ENCODE results near the gene ZNF501. TPM values are rescaled to one million over a fixed set of nuclear protein-coding genes. Genes with fewer than 3 reads are reported as not detected.
A peak's percentile ranks its signal among the peaks of the same experiment; 100 is the strongest.

The ZNF501 gene
- total RNA-seq, 1 donor: 7.2 TPM

DNA sequence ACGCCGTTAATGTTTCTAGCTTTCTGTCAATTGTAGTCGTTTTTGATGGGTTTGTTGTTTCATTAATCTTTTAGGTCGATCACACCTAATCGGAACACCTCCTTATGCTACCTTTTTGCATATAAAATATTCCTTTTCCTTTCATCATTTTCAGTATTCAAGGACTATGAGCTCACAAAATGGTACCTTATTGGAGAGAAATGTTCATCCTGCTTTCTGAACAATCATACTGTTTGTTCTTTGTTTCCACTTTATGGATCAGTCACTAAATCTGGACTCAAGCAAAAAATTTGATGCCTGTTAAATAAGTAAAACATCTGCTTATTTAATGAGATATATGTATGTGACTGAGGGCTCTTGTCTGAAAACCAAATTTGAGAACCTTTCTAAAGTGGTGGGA, 33.3 kb downstream of the ZNF501 start:
- Histone ChIP-seq H3K4me3 (ENCODE audit: insufficient read depth, low read length) (peak overlapping the region; percentile 79), H2AFZ (ENCODE audit: low read length) (peak overlapping the region; percentile 94), H4K20me1 (ENCODE audit: insufficient read depth, low read length) (no peaks in the 10 kb centered on the region), H3K27me3 (ENCODE audit: insufficient read depth, low read length) (no peaks in the 10 kb centered on the region), H3K27ac (ENCODE audit: low read depth, low read length) (peak overlapping the region; percentile 24), H3K4me2 (ENCODE audit: insufficient read depth, low read length) (peak overlapping the region; percentile 96), H3K4me1 (ENCODE audit: insufficient read depth, low read length) (peaks cover 7% of the 10 kb centered on the region), H3K9me3 (ENCODE audit: low read depth, low read length) (no peaks in the 10 kb centered on the region), H3K79me2 (ENCODE audit: insufficient read depth, low read length) (peaks cover 58% of the 10 kb centered on the region), H3K36me3 (ENCODE audit: insufficient read depth, low read length) (peaks cover 5% of the 10 kb centered on the region)
- TF ChIP-seq CTCF (IDR thresholded peaks at IDR 0.05; ENCODE audit: extremely low read depth, low read depth, low read length): no peak
- DNase-seq (ENCODE audit: insufficient read length, low spot score, missing footprints): peak; percentile 26

DNA sequence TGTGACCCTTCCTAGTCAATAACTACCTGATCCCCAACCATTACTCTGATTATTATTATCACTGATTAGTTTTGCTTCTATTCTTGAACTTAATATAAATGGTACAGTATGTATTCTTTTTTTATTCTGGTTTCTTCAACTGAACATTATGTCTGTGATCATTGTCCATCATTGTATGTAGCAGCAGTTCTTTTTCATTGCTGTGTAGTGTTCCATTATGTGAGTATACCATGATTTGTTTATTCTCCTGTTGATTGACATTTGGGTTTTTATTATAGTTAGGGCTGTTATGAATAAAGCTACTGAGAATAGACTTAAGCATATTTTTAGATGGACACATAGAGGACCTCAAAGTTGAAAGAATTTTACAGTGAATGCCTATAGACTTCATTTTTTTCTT, 34.8 kb downstream of the ZNF501 start:
- peaks cover 63% of the 10 kb centered on the region for H3K79me2 ChIP-seq (ENCODE audit: insufficient read depth, low read length)
- peaks cover 7% of the 10 kb centered on the region for H3K4me1 ChIP-seq (ENCODE audit: insufficient read depth, low read length)
- H3K36me3 ChIP-seq (ENCODE audit: insufficient read depth, low read length): peaks cover under 1% of the 10 kb centered on the region
- no peak overlapping the region for H2AFZ ChIP-seq (ENCODE audit: low read length)
- no peak overlapping the region for H3K27ac ChIP-seq (ENCODE audit: low read depth, low read length)
- no peaks in the 10 kb centered on the region for H3K27me3 ChIP-seq (ENCODE audit: insufficient read depth, low read length)
- H4K20me1 ChIP-seq (ENCODE audit: insufficient read depth, low read length): no peaks in the 10 kb centered on the region
- no peak overlapping the region for H3K4me3 ChIP-seq (ENCODE audit: insufficient read depth, low read length)
- no peak overlapping the region for H3K4me2 ChIP-seq (ENCODE audit: insufficient read depth, low read length)
- TF ChIP-seq CTCF (IDR thresholded peaks at IDR 0.05; ENCODE audit: extremely low read depth, low read depth, low read length): no peak
- DNase-seq (ENCODE audit: insufficient read length, low spot score, missing footprints): no peak
- H3K9me3 ChIP-seq (ENCODE audit: low read depth, low read length): no peaks in the 10 kb centered on the region

DNA sequence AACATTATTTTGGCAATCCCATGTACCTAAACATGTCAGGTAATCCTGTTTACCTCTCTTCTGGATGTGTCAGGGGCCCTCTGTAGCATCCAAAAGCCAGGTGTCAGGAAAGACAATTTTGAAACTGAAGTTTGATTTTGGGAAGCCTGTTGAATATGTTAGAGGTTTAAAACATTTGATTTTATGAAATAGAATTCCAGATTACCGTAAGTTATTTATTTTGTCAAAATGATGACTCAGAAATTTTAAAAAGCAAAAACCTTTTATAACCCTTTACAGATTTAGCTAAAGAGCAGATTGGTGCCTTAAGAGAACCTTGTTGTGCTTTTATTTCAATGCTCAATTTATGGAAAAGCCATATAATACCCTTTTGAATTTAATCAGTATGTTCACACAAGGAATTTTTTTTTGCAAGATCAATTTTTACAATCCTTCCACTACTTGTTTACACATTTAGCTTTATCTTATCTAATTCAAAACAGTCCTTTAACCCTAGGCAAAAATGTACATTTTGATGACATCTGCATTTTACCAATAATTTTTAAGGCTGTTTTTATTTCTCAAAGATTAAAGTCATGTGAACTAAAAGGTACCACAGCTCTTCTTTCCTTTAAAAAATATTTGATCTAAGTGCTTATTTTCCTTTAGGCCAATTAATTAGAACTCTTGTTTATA, 42.1 kb downstream of the ZNF501 start:
- Histone ChIP-seq H3K4me2 (ENCODE audit: insufficient read depth, low read length) (no peak overlapping the region), H3K4me1 (ENCODE audit: insufficient read depth, low read length) (no peaks in the 10 kb centered on the region), H3K4me3 (ENCODE audit: insufficient read depth, low read length) (no peak overlapping the region), H3K27me3 (ENCODE audit: insufficient read depth, low read length) (no peaks in the 10 kb centered on the region), H2AFZ (ENCODE audit: low read length) (no peak overlapping the region), H4K20me1 (ENCODE audit: insufficient read depth, low read length) (no peaks in the 10 kb centered on the region), H3K36me3 (ENCODE audit: insufficient read depth, low read length) (no peaks in the 10 kb centered on the region), H3K9me3 (ENCODE audit: low read depth, low read length) (peaks cover 5% of the 10 kb centered on the region), H3K79me2 (ENCODE audit: insufficient read depth, low read length) (peaks cover 43% of the 10 kb centered on the region), H3K27ac (ENCODE audit: low read depth, low read length) (no peak overlapping the region)
- TF ChIP-seq CTCF (IDR thresholded peaks at IDR 0.05; ENCODE audit: extremely low read depth, low read depth, low read length): no peak
- DNase-seq (ENCODE audit: insufficient read length, low spot score, missing footprints): no peak

- peaks cover 5% of the 10 kb centered on the region for H3K9me3 ChIP-seq (ENCODE audit: low read depth, low read length)
- no peak overlapping the region for H3K4me3 ChIP-seq (ENCODE audit: insufficient read depth, low read length)
- no peak overlapping the region for H2AFZ ChIP-seq (ENCODE audit: low read length)
- H3K4me1 ChIP-seq (ENCODE audit: insufficient read depth, low read length): no peaks in the 10 kb centered on the region
- no peak overlapping the region for H3K27ac ChIP-seq (ENCODE audit: low read depth, low read length)
- H3K36me3 ChIP-seq (ENCODE audit: insufficient read depth, low read length): peaks cover 2% of the 10 kb centered on the region
- no peak for DNase-seq (ENCODE audit: insufficient read length, low spot score, missing footprints)
- no peak for TF ChIP-seq CTCF (IDR thresholded peaks at IDR 0.05; ENCODE audit: extremely low read depth, low read depth, low read length)
- H4K20me1 ChIP-seq (ENCODE audit: insufficient read depth, low read length): no peaks in the 10 kb centered on the region
- H3K79me2 ChIP-seq (ENCODE audit: insufficient read depth, low read length): peaks cover 42% of the 10 kb centered on the region
- H3K4me2 ChIP-seq (ENCODE audit: insufficient read depth, low read length): no peak overlapping the region
- H3K27me3 ChIP-seq (ENCODE audit: insufficient read depth, low read length): no peaks in the 10 kb centered on the region
Measured at GRCh38 chr3:44772099-44772442, 42.6 kb downstream of the ZNF501 start.
